A549 (cell line): ENCODE data around the gene GPX6.

Source experiments
- BHLHE40 ChIP-seq: IDR thresholded peaks from 2 replicates; pipeline ENCODE4 v1.6.1; 2012; ENCODE audit warnings: low read depth, low read length, inconsistent platforms
- CHD2 ChIP-seq: fragments of 150-350 bp; IDR thresholded peaks from 2 replicates; pipeline ENCODE4 v1.6.1; 2014; ENCODE audit warnings: low read length; ENCODE audit not compliant: partially characterized antibody
- CTCF ChIP-seq: fragments of >200 bp; sonication (Bioruptor Twin); formaldehyde crosslinking; IDR thresholded peaks from 3 replicates; pipeline ENCODE4 v1.5.1; 2016
- MYC ChIP-seq: IDR thresholded peaks from 2 replicates; pipeline ENCODE4 v1.6.1; 2012; ENCODE audit warnings: mild to moderate bottlenecking, inconsistent platforms, low read length, improper control_type of control experiment, borderline replicate concordance

- no peak for TF ChIP-seq MYC
- no peak for TF ChIP-seq CTCF
- no peak for TF ChIP-seq CHD2
- no peak for TF ChIP-seq BHLHE40
These were observed 17.7 kb downstream of the GPX6 start for GRCh38 chr6:28497893-28498292.
